NCI-H2029 treated with DMSO at 0.1 percent for 48 hours (cell line): Measurements from ENCODE around the gene CDH2.

Experiments used
- DNase-seq: peaks from one replicate; lab custom pipeline; 2025; lab: John Stamatoyannopoulos, UW

The CDH2 gene

GRCh38 chr18:27994571-27994970 is 182.4 kb downstream of the CDH2 start:
- DNase-seq = no peak

GRCh38 chr18:27991391-27991790 is 185.5 kb downstream of the CDH2 start:
- DNase-seq = no peak

- no peak for DNase-seq
Measured at GRCh38 chr18:27985832-27986231, 191.1 kb downstream of the CDH2 start.

GRCh38 chr18:27983780-27984179 is 193.2 kb downstream of the CDH2 start:
- DNase-seq = no peak

- DNase-seq = no peak
Measured at GRCh38 chr18:27976806-27977408, 200.0 kb downstream of the CDH2 start.

GRCh38 chr18:27970321-27970720 is 206.6 kb downstream of the CDH2 start:
- no peak for DNase-seq

GRCh38 chr18:27969206-27969605 is 207.7 kb downstream of the CDH2 start:
- DNase-seq = no peak

- no peak for DNase-seq
Measured at GRCh38 chr18:27967913-27968824, 208.8 kb downstream of the CDH2 start.

- no peak for DNase-seq
Measured at GRCh38 chr18:27966881-27967280, 210.0 kb downstream of the CDH2 start.

- no peak for DNase-seq
Measured at GRCh38 chr18:27964811-27965210, 212.1 kb downstream of the CDH2 start.

GRCh38 chr18:27959101-27959500 is 217.8 kb downstream of the CDH2 start:
- no peak for DNase-seq

GRCh38 chr18:27956001-27956640 is 220.8 kb downstream of the CDH2 start:
- no peak for DNase-seq

GRCh38 chr18:27954226-27954625 is 222.7 kb downstream of the CDH2 start:
- no peak for DNase-seq

- no peak for DNase-seq
Measured at GRCh38 chr18:27952741-27953140, 224.2 kb downstream of the CDH2 start.

GRCh38 chr18:27950648-27951228 is 226.2 kb downstream of the CDH2 start:
- DNase-seq = no peak

GRCh38 chr18:27948986-27949385 is 227.9 kb downstream of the CDH2 start:
- no peak for DNase-seq

- DNase-seq = no peak
Measured at GRCh38 chr18:27942706-27943105, 234.2 kb downstream of the CDH2 start.

- no peak for DNase-seq
Measured at GRCh38 chr18:27931535-27931934, 245.4 kb downstream of the CDH2 start.

GRCh38 chr18:27922780-27923179 is 254.2 kb downstream of the CDH2 start:
- no peak for DNase-seq

- DNase-seq = no peak
Measured at GRCh38 chr18:27921904-27922751, 254.8 kb downstream of the CDH2 start.

- no peak for DNase-seq
Measured at GRCh38 chr18:27921392-27921791, 255.5 kb downstream of the CDH2 start.

GRCh38 chr18:27920836-27921235 is 256.1 kb downstream of the CDH2 start:
- DNase-seq = no peak
